Kidney epithelial cell (primary cell): ENCODE measurements around the gene ADORA2A. TPM values are rescaled to one million over a fixed set of nuclear protein-coding genes. Genes with fewer than 3 reads are reported as not detected.

Source experiments
- DNase-seq: peaks from one replicate; pipeline ENCODE4 v3.0.0-alpha.2; 2010; ENCODE audit warnings: low read depth
- H3K27me3 ChIP-seq: 2 replicates; pipeline ENCODE4 v1.6.0; 2011; ENCODE audit warnings: low read length; ENCODE audit not compliant: control insufficient read depth, insufficient read depth
- H3K36me3 ChIP-seq: 2 replicates; pipeline ENCODE4 v1.5.1; 2011; ENCODE audit warnings: low read length; ENCODE audit not compliant: control insufficient read depth, insufficient read depth
- H3K4me3 ChIP-seq: 2 replicates; pipeline ENCODE4 v1.5.1; 2011; ENCODE audit warnings: low read depth, mild to moderate bottlenecking, control low read depth, low read length
- total RNA-seq: library from RNA; depleted of rRNA; stranded (reverse); fragments of >200 nt; gene quantifications from 2 replicates; pipeline ENCODE4 v1.2.3, GENCODE V29; 2015
- TF ChIP-seq, protein P1 (sequence below): IDR thresholded peaks from 2 replicates; pipeline ENCODE4 v1.5.1; 2011; ENCODE audit warnings: mild to moderate bottlenecking, moderate library complexity, low read length, control low read depth, inconsistent platforms; ENCODE audit not compliant: insufficient read depth, poor library complexity, severe bottlenecking

The ADORA2A gene
- total RNA-seq, 1 donor from 2014 or later = 0.46 TPM

DNA sequence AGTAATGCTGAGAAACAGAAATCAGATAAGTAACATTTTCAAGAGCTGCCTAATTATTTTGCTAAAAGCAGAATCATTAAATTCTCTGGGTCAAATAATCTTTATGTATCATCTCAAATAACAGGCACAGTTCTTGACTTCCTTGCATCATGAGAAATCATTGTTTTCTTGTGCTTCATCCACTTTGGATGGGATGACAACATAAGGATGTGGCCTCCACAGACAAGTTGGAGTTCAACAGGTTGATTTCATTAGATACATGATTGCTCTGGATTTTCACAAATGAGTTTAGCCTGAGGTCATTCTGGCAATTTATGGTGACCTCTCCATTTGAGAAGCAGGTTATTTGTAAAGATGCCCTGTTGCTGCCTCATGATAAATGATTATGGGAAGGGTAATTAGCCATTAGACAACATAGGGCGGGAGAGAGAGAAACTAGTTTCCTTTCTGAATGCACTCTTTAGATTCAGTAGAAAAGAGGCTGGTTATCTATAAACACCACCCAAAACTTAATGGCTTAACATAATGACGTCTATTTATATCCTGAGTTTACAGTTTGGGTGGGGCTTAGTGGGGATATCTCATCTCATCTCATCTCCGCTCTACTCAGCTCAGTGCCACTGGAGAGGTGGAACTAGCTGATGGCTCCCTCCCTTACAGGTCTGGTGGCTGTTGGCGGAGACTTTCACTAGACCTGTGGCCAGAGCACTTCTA is 35.0 kb upstream of the ADORA2A start:
- no peaks in the 10 kb centered on the region for H3K27me3 ChIP-seq
- no peak overlapping the region for H3K4me3 ChIP-seq
- H3K36me3 ChIP-seq = no peaks in the 10 kb centered on the region
- no peak for DNase-seq
- TF ChIP-seq, protein P1, sequence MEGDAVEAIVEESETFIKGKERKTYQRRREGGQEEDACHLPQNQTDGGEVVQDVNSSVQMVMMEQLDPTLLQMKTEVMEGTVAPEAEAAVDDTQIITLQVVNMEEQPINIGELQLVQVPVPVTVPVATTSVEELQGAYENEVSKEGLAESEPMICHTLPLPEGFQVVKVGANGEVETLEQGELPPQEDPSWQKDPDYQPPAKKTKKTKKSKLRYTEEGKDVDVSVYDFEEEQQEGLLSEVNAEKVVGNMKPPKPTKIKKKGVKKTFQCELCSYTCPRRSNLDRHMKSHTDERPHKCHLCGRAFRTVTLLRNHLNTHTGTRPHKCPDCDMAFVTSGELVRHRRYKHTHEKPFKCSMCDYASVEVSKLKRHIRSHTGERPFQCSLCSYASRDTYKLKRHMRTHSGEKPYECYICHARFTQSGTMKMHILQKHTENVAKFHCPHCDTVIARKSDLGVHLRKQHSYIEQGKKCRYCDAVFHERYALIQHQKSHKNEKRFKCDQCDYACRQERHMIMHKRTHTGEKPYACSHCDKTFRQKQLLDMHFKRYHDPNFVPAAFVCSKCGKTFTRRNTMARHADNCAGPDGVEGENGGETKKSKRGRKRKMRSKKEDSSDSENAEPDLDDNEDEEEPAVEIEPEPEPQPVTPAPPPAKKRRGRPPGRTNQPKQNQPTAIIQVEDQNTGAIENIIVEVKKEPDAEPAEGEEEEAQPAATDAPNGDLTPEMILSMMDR = no peak

DNA sequence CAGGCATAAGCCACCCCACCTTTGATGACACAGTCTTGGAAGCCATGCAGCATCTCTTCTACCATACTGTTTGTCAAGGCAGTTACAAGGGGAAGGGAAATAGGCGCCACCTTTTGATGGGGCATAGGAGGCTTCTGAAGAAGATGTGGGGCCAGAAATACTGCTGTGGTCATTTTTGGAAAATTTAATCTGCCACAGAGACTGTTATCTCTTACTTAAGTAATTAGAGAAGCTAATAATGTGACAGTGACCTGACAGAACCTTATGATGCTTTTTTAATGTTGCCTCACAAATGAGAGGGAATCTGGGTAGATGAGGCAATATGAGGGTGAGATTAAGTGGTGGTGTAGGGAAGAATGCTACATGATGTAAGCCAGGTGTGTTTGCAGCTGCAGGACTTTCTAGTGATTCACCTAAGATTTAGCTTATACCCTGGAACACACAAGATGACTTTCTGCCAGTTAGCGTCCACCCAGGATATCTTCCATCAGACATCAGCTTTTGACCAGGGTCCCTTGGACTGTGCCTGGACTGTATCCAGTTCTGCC is 34.3 kb upstream of the ADORA2A start:
- no peak for DNase-seq
- H3K36me3 ChIP-seq = no peaks in the 10 kb centered on the region
- TF ChIP-seq, protein P1 = no peak
- H3K4me3 ChIP-seq = no peak overlapping the region
- H3K27me3 ChIP-seq = no peaks in the 10 kb centered on the region

DNA sequence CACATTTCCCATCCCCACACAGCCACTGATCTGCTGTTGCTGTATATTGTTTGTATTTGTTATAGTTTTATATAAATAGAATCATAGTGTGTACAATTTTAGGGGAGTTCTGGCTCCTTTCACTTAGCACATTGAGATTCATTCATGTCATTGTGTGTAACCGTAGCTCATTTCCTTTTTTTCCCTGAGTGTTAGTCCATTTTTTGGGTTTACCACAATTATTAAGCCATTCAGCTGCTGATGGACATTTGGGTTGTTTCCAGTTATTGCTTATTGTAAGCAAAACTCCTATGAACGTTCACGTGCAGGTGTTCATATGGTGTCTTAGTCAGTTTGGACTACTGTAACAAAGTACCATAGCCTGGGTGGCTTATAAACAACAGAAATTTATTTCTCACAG is 33.6 kb upstream of the ADORA2A start:
- TF ChIP-seq, protein P1 = no peak
- Histone ChIP-seq H3K36me3 (no peaks in the 10 kb centered on the region), H3K27me3 (no peaks in the 10 kb centered on the region), H3K4me3 (no peak overlapping the region)
- DNase-seq = no peak

DNA sequence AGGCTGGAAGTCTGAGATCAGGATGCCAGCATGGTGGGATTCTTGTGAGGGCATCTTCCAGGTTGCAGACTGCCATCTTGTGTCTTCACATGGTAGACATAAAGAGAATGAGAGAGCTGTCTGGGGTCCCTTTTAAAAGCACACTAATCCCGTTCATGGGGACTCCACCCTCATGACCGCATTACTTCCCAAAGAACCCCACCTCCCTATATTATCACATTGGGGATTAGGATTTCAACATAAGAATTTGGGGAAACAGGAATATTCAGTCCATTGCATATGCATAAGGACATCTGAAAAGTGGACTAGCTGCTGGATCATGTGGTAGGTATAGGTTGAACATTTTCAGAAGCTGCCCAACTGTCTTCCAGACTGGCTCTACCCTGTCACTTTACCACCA is 33.1 kb upstream of the ADORA2A start:
- Histone ChIP-seq H3K4me3 (no peak overlapping the region), H3K27me3 (no peaks in the 10 kb centered on the region), H3K36me3 (no peaks in the 10 kb centered on the region)
- TF ChIP-seq, protein P1 = no peak
- DNase-seq = no peak

DNA sequence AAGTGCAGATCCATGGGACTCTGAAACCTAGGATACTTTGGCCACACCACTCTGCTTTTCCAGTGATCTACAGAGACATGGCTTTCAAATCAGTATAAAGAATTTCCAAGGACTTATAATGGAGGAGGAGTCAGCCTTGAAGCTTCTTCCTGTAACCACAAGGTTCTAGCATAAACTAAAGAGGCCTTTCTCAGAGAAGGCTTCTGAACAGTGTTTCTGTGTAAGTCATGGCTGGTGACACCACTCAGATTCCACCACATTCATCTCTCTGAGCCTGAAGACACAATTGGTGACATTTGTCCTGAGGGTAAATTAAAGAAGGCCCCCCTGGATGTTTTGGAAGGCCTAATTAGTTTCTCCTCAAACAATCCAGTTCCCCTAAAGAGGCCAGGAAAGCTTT is 29.0 kb upstream of the ADORA2A start:
- Histone ChIP-seq H3K27me3 (no peaks in the 10 kb centered on the region), H3K36me3 (no peaks in the 10 kb centered on the region), H3K4me3 (no peak overlapping the region)
- DNase-seq = no peak
- TF ChIP-seq, protein P1 = no peak
